ENCODE data around the gene FBXL3. TPM values are rescaled to one million over a fixed set of nuclear protein-coding genes. Genes with fewer than 3 reads are reported as not detected.

The FBXL3 gene
- total RNA-seq, 1 donor from 2014 or later = 25.0 TPM

DNA sequence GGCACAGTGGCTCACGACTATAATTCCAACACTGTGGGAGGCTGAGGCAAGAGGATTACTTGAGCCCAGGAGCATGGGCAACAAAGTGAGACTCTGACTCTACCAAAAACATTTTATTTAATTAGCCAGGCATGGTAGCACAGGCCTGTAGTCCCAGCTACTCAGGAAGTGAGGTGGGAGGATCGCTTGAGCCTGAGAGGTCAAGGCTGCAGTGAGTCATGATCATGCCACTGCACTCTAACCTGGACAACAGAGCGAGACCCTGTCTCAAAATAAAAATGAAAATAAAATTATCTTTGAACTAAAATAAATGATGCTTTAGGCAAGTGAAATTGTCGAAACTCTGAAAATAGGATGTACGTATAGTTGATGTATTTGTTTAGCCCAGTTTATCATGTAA lies 43.3 kb downstream of the FBXL3 start:
- TF ChIP-seq, protein P1, sequence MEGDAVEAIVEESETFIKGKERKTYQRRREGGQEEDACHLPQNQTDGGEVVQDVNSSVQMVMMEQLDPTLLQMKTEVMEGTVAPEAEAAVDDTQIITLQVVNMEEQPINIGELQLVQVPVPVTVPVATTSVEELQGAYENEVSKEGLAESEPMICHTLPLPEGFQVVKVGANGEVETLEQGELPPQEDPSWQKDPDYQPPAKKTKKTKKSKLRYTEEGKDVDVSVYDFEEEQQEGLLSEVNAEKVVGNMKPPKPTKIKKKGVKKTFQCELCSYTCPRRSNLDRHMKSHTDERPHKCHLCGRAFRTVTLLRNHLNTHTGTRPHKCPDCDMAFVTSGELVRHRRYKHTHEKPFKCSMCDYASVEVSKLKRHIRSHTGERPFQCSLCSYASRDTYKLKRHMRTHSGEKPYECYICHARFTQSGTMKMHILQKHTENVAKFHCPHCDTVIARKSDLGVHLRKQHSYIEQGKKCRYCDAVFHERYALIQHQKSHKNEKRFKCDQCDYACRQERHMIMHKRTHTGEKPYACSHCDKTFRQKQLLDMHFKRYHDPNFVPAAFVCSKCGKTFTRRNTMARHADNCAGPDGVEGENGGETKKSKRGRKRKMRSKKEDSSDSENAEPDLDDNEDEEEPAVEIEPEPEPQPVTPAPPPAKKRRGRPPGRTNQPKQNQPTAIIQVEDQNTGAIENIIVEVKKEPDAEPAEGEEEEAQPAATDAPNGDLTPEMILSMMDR (IDR thresholded peaks at IDR 0.05; ENCODE audit: borderline replicate concordance) = no peak
- Histone ChIP-seq H3K27me3 (ENCODE audit: low read depth) (peaks cover 30% of the 10 kb centered on the region), H3K27ac (replicated peaks) (no peak overlapping the region), H3K4me1 (peaks cover 8% of the 10 kb centered on the region), H3K4me3 (no peak overlapping the region), H3K9me3 (replicated peaks) (no peaks in the 10 kb centered on the region), H3K36me3 (no peaks in the 10 kb centered on the region)
- DNase-seq = no peak
- intact Hi-C loops (cut with micrococcal nuclease) = no loop called here

DNA sequence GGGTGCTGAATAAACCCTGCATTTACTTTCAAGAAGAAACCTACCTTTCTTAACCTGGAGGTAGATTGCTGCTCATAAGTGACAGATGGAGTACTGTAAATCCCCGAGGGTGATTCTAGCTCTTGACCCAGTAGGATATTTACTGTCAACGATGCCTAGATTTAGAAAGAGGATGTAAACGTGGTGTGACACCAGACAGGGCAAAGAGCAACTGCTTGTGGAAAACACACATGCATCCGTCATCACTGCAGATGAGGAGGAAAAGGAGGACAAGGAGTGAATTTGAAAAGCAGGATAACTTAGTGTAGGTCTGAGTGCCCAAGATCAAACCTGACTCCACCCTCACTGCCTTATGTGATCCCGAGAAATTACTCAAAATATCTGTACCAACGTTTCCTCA lies 44.9 kb downstream of the FBXL3 start:
- Histone ChIP-seq H3K4me1 (peaks cover 8% of the 10 kb centered on the region), H3K9me3 (replicated peaks) (no peaks in the 10 kb centered on the region), H3K27ac (replicated peaks) (no peak overlapping the region), H3K27me3 (ENCODE audit: low read depth) (peaks cover 35% of the 10 kb centered on the region), H3K36me3 (no peaks in the 10 kb centered on the region), H3K4me3 (no peak overlapping the region)
- TF ChIP-seq, protein P1 (IDR thresholded peaks at IDR 0.05; ENCODE audit: borderline replicate concordance) = no peak
- DNase-seq = no peak
- intact Hi-C loops (cut with micrococcal nuclease) = no loop called here

DNA sequence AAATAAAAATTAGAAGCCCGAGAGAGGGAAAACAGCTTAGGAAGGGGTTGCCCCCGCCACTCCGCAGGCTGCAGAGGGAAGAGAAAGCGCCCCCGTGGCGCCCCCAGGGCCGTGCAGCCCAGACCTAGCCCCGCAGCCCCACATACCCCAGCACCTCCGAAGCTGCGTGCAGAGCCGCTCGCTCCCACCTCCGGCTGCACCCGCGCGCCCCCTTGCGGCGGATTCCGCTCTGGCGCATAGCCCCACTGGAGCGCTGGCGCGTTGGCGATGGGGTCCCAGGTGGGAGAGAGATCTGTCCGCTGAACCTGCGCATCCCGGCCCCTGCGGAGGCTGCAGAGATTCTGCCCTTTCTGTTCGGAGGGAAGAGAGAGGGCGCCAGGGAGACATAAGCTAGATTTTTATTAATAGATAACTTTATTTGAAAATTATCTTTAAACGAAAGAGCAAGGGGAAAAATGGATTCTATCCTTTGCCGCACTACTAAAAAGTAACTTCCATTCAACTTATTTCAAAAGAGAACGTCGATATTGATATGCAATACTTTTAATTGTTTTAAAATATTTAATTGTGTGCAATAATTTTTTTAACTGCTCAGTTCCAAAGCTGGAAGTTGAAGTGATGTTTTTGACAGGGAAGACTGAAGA lies 46.8 kb downstream of the FBXL3 start:
- DNase-seq = peak; percentile 78
- peaks cover 8% of the 10 kb centered on the region for H3K4me1 ChIP-seq
- peak overlapping the region; percentile 54 for H3K4me3 ChIP-seq
- peaks cover 49% of the 10 kb centered on the region for H3K27me3 ChIP-seq (ENCODE audit: low read depth)
- intact Hi-C loops (cut with micrococcal nuclease) = no loop called here
- no peaks in the 10 kb centered on the region for H3K36me3 ChIP-seq
- TF ChIP-seq, protein P1 (IDR thresholded peaks at IDR 0.05; ENCODE audit: borderline replicate concordance) = peak; percentile 99
- no peaks in the 10 kb centered on the region for H3K9me3 ChIP-seq (replicated peaks)
- no peak overlapping the region for H3K27ac ChIP-seq (replicated peaks)

DNA sequence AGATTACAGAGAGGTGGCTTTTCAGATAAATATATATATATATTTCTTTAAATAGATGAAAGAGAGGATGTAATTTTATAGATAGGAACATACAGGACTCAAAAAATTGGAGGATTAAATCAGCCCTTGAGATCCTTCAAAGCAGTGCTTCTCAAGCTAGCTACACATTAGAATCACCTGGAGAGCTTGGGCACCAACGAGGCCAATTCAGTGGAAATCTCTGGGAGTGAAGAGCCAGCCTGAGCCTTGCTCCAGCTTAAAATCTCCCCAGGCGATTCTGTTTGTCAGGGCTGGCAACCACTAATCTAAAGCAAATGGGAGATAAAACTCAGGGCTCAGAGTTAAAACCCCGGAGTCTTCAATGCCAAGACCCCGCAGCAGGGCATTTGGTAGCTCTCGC lies 50.0 kb downstream of the FBXL3 start:
- Histone ChIP-seq H3K27me3 (ENCODE audit: low read depth) (peaks cover 53% of the 10 kb centered on the region), H3K4me3 (no peak overlapping the region), H3K36me3 (no peaks in the 10 kb centered on the region), H3K27ac (replicated peaks) (no peak overlapping the region), H3K9me3 (replicated peaks) (no peaks in the 10 kb centered on the region), H3K4me1 (peaks cover 8% of the 10 kb centered on the region)
- intact Hi-C loops (cut with micrococcal nuclease) = no loop called here
- TF ChIP-seq, protein P1 (IDR thresholded peaks at IDR 0.05; ENCODE audit: borderline replicate concordance) = no peak
- DNase-seq = no peak

DNA sequence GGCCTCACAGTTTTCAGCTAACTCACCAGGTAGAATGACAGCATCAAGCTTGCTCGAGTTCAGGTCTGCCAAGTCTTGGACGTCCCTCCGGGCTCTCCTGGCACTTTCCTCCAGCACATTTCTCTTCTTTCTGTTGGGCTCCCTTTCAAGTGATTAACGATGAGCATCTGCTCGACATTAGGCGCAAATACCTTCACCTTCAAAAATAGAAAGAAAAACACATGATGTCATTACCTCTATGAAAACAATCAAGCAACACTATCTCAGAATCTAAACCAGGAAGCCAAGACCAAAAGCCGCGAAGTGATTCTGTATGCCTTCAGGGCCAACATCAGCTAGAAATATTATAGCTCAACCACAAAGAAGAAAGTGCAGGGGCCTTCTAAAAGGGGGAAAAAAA lies 50.5 kb downstream of the FBXL3 start:
- DNase-seq = no peak
- H3K36me3 ChIP-seq = no peaks in the 10 kb centered on the region
- no peak overlapping the region for H3K27ac ChIP-seq (replicated peaks)
- no peak overlapping the region for H3K4me3 ChIP-seq
- intact Hi-C loops (cut with micrococcal nuclease) = no loop called here
- TF ChIP-seq, protein P1 (IDR thresholded peaks at IDR 0.05; ENCODE audit: borderline replicate concordance) = no peak
- H3K27me3 ChIP-seq (ENCODE audit: low read depth) = peaks cover 53% of the 10 kb centered on the region
- H3K9me3 ChIP-seq (replicated peaks) = no peaks in the 10 kb centered on the region
- peaks cover 8% of the 10 kb centered on the region for H3K4me1 ChIP-seq
